ENCODE data around the gene ANLN.

The ANLN gene

DNA sequence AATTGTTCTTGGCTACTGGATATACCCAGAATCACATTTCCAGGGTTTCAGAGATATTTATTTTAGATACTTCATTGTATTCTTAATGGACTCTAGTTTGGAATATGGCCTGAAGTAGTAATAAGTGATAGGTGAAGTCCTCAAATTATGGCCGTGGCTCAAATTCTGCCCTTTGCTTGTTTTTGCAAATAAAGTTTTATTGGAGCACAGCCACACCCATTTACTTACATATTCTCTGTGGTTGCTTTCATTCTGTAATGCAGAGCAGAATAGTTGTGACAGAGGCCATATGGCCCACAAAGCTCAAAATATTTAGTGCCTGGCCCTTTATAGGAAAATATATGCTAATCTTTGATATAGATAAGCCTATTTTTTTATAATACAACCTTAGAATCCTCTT, 19.5 kb downstream of the ANLN start:
- DNase-seq (ENCODE audit: low read depth in 1 of 2, low spot score in 1 of 2) = no peak

DNA sequence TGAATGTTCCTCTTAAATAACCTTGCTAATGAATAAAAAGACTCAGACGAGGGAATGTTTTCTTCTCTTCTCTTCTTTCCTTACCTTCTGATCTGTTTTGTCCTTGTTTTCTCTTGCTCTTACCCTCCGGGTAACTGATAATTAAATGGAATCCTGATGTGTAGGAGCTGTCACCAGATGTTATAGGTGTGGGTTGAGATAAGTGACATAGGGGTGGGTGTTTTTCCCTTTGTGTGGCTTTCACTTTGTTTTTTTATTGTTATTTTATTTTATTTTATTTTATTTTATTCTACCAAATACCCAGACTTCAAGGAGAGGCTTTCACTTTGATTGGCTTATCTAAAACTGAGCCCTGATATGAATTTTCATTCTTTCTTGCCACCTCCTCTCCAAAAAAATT, 25.5 kb downstream of the ANLN start:
- DNase-seq (ENCODE audit: low read depth in 1 of 2, low spot score in 1 of 2) = no peak

DNA sequence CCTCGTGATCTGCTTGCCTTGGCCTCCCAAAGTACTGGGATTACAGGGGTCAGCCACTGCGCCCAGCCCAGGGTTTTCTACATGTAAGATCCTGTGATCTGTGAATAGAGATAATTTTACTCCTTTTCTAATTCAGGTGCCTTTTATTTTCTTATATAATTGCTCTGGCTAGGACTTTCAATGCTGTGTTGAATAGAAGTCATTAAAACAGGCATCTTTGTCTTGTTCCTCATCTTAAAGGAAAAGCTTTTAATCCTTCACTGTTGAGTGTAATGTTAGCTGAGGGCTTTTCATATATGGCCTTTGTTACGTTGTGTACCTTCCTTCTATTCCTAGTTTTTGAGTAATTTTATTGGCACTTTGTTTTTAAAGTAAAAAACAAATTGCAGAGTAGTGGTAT, 26.6 kb downstream of the ANLN start:
- no peak for DNase-seq (ENCODE audit: low read depth in 1 of 2, low spot score in 1 of 2)

DNA sequence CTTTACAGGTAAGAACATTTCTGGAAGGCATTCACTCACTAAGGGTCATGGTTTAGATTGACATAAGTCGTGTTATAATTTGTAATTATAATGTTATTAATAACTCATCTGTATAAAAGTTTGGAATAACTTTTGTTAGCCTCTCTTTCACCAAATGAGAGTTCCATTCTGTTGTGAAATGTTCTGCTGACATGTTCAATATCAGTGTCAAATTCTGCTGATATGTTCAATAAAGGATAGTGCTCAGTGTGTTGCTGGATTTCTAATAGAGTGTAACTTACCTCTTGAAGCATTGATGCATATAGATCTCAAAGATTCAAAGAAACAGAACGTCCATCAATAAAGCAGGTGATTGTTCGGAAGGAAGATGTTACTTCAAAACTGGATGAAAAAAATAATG, 30.6 kb downstream of the ANLN start:
- DNase-seq (ENCODE audit: low read depth in 1 of 2, low spot score in 1 of 2) = no peak

DNA sequence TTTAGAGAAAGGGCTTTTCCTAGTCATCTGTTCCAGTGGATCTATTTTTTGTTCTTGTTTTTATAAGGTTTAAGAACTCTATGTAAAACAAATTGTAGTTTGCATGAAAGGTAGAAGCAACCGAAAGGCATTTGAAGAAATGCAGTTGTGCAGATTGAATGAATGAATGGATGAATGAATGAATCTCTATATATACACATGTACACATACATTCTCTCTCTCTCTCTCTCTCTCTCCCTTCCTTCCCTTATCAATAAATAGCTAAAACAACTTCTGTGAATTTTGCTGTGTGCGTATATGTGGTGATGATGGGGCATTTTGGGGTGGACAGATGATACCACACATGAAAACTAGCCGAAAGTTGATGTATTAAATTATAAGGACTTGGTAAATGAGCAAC, 32.4 kb downstream of the ANLN start:
- DNase-seq (ENCODE audit: low read depth in 1 of 2, low spot score in 1 of 2) = no peak

DNA sequence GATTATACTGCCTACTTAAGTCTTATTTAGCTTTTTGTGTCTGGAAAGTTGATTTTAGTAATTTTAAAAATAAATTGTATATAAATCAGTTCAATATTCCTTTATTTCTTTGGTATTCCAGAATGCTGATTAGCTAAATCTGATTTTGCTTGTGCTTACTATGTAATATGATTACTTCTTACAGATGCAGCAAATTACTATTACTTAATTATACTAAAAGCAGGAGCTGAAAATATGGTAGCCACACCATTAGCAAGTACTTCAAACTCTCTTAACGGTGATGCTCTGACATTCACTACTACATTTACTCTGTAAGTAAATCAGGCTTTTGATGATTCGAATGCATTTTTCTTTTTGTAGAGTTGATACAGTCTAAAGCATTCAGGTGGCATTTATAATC, 34.0 kb downstream of the ANLN start:
- DNase-seq (ENCODE audit: low read depth in 1 of 2, low spot score in 1 of 2) = no peak

DNA sequence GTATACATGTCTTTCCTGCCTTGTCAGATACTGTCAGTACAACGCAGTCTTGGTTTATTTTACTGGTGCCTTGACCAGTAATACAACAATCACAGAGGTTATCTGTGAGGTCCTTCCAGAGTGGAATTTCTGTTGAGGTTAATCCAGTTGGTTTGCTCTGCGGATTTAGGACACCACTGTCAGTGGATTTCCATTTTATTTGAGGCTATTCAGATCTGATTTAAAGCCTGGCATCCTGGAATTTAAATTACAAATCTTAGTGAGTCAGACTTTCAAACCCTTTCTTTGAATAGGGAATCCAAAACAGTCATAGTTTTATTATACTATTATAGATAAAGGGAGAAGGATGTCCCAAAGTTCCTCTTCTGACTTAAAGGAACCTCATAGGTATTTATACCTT, 40.5 kb downstream of the ANLN start:
- no peak for DNase-seq (ENCODE audit: low read depth in 1 of 2, low spot score in 1 of 2)

DNA sequence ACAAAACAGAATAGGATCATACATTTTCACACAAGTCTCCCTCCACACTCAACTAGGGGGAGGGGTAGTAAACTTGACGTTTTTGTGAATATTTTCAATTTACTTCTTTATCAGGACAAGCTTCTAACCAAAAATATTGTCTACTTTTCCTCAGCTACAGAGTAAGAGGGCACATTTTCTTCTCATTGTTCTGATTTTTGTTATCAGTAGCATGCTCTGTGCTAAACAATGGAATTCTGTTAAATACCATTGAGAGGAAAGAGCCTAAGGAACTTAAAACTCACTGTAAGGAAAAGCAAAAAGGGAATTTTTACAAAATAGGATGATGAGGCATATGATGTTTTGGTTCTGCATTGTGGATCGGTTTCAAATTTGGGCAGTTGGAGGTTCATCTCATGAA, 41.2 kb downstream of the ANLN start:
- DNase-seq (ENCODE audit: low read depth in 1 of 2, low spot score in 1 of 2) = no peak

DNA sequence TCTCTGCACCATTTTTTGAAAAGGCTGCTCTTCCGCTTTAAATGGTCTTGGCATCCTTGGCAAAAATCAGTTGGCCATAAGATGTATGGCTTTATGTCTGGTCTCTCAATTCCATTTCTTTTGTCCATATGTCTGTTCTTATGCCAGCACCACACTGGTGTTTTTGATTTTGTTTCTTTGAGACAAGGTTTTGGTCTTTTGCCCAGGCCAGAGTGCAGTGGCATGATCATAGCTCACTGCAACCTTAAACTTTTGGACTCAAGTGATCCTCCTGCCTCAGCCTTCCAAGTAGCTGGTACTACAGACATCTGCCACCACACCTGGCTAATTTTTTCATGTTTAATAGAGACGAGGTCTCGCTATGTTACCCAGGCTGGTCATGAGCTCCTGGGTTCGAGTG, 48.5 kb downstream of the ANLN start:
- no peak for DNase-seq (ENCODE audit: low read depth in 1 of 2, low spot score in 1 of 2)

DNA sequence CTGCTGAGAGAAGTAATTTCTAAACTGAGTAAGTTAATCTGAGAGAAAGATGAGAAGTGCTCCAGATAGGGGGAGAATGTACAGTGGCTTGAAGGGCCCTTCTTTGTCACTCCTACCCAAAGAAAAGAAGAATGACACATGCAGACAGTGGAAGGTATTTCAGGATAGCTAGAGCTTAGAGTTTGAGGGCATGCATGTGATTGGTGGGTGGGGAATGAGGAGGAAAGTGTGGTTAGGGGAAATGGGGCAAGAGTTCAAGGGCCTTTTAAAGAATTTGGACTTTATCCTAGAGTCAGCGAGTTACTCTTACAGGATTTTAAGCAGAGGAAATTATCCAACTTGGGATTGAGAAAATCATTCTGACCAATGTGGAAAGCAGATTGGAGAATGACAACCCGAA, 50.0 kb downstream of the ANLN start:
- no peak for DNase-seq (ENCODE audit: low read depth in 1 of 2, low spot score in 1 of 2)

DNA sequence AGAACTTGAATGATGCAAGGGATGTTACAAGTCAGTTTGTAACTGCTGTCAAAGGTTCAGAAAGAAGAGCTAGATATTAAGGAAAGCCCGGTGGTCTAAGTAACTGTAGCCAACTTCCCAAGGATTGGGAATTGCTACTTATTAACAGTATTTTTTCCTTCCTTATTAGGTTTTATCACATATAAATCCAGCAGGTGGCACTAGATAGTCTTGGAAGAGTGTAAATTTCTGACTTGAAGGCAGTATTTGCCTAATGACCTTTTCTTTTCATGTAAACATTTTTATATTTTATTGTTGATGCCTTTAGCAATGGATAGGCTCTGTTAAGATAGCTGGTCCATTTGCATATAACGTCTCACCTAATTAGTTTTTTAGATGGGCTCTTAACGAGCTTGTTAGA, 51.2 kb downstream of the ANLN start:
- no peak for DNase-seq (ENCODE audit: low read depth in 1 of 2, low spot score in 1 of 2)

DNA sequence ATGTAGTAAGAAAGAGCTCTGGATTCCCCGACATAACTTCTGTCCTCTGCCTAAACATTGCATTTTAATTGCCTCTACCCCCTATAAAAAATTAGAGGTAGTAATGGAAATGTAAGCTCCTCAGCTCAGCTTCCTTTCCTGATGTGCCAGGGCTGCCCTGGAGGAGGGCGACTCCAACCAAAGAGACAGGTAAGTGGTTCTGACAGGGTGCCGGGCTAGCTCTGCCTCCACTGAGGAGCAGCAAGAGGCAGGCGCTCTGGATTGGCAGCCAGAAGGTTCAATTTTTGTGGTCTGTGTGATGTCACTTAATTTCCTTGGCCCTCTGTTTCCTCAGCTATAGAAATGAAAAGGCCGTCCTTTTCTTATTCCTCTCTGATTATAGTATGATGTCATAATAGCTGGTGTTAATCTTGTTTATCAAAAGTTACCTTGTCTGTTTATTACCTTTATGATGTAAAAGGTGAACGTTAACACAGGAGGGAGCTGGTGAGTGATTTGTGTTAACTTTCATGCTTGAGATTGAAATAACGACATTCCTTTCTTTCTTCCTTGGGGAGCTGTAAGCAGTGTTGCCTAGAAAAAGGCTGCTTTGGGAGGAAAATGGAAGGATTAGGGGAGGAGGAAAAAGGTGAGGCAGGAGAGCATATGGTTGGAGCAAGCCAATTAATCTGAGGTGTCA, 51.8 kb downstream of the ANLN start:
- no peak for DNase-seq (ENCODE audit: low read depth in 1 of 2, low spot score in 1 of 2)

DNA sequence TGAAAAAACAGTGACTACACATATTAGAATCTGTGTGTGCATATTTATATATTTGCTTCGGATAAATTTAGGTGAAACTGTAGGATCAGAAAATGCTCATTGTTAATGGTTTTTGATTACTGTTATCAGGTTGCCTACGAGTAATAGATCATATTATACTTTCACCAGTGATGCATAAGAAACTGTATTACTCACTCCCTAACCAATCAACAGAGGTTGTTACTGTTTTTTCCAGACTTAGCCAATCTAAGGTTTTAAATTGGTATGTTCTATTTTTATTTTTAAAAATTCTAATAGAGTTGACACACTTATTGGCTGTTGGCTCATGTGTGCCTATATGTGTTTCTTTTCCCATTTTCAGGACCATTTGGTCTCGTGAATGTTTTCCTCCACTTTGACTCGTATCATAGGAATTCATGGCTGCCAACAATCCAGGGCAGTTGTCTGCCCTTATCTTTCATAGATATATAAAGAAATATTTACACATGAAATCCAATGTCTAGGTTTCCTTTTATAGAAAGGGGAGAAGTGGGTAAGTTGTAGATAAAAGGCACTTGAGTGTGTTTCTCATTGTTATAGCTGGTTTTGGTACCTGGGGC, 59.2 kb downstream of the ANLN start:
- no peak for DNase-seq (ENCODE audit: low read depth in 1 of 2, low spot score in 1 of 2)

DNA sequence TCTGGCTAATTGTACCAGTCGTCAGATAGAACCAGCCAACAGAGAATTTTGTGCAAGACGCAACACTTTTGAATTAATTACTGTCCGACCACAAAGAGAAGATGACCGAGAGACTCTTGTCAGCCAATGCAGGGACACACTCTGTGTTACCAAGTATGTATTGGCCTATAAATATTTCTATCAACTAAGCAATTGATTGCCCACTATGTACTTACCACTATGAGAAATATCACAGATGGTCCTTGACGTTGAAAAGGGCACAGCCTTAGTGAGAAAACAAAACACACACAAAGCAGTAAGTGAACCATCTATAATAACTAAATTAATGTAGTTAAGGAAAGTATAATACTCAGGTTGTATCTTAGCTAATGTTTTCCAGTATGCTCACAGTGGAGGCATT, 60.0 kb downstream of the ANLN start:
- DNase-seq (ENCODE audit: low read depth in 1 of 2, low spot score in 1 of 2) = no peak

DNA sequence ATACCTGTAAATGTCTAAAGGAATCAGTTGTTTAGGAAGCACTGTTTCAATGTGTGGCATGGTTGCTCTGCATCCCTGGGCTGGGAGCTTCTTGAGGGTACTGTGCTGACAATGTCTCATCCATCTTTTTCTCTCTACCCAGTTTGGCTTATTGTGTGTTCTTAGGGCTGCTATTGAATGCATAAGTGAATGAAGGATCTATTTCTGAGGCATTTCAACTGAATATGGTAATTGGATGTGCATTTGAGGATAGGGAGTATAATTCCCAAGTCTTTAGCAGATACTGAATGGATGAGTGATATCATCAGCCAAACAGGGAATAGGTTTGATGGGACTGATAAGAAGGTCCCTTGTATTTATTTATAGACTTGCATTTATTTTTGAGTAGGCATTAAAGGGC, 64.1 kb downstream of the ANLN start:
- DNase-seq (ENCODE audit: low read depth in 1 of 2, low spot score in 1 of 2) = no peak

DNA sequence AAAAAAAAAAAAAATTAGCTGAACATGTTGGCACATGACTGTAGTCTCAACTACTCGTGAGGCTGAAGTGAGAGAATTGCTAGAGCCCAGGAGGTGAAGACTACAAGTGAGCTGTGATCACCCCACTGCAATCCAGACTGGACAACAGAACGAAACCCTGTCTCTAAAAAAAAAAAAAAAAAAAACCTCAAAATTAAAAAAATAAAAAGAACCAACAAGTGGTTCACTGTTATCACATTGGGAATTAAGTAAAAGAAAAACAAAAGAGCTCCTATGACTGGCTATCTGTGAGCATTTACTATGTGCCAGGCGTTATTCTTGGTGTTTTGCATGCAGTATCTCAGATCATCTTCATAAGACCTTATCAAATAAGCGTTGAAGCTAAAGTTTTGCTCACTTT, 66.0 kb downstream of the ANLN start:
- DNase-seq (ENCODE audit: low read depth in 1 of 2, low spot score in 1 of 2) = no peak

DNA sequence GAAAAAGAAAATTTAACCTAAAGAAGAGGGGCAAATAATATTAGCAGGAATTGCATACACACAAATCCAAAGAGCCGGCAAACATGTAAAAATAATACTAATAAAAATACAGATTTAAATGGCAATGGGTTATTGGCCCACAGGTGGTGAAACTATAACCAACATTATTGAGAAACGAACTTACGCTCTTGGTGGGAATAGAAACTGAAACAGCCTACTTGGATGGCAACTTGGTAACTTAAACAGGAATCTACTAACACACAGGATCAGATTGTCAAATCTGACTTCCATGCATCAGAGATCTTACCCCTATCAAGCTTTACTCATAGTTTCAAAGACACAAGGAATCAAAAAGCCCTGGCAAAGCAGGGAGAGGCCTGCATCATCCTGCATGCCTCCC, 66.5 kb downstream of the ANLN start:
- no peak for DNase-seq (ENCODE audit: low read depth in 1 of 2, low spot score in 1 of 2)

DNA sequence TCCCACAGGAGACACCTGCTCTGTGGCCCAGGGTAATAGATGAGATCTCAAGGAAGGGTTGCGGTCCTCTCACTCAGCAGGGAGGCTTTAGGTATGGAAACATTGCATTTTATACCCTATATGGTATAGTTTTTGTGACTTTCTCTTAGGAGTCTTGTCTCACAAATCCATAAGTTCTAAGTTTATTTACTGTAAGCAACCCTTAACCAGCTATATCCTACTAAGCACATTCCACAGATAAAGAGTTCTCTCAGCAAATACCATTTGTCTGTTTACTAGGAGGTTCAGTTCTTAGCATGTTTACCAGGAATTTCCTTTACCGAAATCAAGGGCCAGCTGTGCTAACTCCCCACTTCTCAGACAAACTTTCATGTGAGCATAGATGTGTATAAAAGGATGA, 66.9 kb downstream of the ANLN start:
- DNase-seq (ENCODE audit: low read depth in 1 of 2, low spot score in 1 of 2) = no peak

DNA sequence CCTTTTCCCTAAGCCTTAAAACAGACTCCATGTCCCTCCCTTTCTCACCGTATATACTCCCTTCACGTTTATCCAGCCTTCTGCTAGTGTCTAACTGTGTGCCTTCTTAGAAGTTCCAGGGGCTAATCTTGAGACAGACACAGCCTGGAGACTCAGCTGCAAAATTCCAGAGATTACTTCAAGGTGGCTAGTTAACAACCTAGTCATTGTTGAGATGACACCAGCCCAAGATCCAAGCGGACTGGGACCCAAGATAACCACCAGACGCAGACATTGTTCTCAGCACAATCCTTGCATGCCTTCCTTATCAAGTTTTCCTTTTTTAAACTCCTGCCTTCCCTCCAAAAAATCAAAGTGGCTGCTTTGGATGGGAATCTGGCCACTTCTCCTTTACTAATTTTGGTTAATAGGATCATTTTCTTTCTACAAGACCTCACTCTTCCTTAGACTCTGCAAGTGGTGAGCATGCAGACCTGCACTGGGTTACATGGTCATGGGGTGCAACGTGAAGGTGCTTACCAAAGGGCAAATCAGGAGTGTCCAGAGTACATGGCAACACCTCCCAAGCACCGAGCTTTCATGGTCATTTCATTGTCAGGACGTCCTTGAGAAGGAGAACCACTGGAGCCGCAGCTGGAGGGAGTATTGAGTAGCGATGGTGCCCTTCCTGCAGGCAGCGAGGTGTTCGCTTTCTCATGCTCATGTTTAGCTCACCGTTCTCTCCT, 69.7 kb downstream of the ANLN start:
- DNase-seq (ENCODE audit: low read depth in 1 of 2, low spot score in 1 of 2) = no peak

DNA sequence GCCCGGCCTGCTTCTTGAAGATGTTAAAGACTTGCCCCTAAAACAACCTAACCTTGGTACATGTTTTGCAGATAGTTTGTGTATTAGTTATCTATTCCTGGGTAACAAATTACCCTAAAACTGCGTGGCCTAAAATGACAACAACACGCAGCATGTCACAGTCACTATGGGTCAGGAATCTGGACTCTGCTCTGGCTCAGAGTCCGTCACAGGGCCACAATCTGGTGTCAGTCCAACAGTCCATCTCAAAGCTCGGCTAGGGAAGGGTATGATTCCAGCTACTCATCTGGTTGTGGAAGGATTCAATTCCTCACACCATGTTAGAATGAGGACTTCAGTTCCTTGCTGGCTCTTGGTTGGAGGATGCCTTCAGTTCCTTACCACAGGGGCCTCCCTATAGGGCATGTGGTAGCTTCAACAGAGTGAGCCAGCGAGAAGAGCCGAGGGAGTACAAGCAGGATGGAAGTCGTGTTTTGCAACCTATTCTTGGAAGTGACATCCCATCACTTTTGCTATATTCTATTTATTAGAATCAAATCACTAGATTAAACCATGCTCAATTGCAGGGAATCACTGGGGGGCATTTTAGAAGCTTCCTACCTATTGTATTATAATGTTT, 71.3 kb downstream of the ANLN start:
- DNase-seq (ENCODE audit: low read depth in 1 of 2, low spot score in 1 of 2) = no peak

DNA sequence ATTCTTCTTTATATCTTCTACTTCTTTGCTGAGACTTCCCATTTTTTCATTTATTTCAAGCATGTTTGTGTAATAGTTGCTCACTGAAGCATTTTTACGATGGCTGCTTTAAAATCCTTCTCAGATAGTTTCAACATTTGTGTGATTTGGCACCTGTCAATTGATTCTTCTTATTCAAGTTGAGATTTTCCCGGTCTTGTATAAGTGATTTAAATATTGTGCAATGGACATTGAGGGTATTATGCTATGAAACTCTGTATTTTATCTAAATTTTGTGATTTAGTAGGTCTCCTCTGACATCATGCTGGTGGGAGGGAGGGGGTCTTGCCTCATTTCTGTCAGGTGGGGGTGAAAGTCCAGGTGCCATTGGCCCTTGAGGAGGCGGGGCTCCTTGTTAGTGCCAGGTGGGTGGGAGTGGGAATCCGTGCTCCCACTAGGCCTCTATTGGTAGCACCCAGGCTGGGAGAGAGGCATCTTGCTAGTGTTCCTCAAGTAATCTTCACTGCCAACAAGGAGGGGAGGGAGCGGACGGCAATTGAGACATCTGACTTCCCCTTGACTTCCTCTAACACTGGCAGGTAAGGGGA, 73.0 kb downstream of the ANLN start:
- no peak for DNase-seq (ENCODE audit: low read depth in 1 of 2, low spot score in 1 of 2)

DNA sequence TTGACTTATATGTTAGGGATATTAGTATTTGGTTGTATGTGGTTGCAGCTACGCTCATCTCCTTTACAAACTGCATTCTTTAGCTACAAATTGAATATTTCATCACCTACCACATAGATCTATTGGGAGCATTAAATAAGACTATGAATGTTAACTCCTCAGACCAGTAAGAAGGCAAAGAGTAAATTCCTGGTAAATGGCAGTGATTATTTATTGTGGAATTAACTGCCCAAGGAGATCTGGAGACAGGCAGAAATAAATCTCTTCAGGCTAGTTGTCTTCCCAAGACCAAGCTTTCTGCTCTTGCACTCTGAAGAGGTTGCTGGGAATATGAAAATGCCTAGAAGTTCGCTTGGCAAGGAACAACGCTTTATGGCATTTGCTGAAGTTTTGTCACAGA, 74.6 kb downstream of the ANLN start:
- DNase-seq (ENCODE audit: low read depth in 1 of 2, low spot score in 1 of 2) = no peak

All from activated T-helper 1 cell treated with anti-CD3 and anti-CD28 coated beads, Interleukin-2, amount 50 U/mL, for 16 hours (primary cell).